WTC11 (cell line): Measurements from ENCODE around the gene NMUR1. TPM values are rescaled to one million over a fixed set of nuclear protein-coding genes. Genes with fewer than 3 reads are reported as not detected.

ENCODE experiments used
- ATAC-seq: fragments of 200-7000 bp; cut with Tn5 transposase; 2 replicates; pipeline ENCODE4 v1.10.0; 2021; ENCODE audit warnings: mild to moderate bottlenecking, moderate library complexity
- CTCF ChIA-PET: fragments of 300-600 bp; sonication (Branson Sonifier 250); formaldehyde crosslinking; loops from one replicate; lab custom pipeline; 2021; ENCODE audit warnings: antibody characterized with exemption; lab: Charles Lee
- POLR2A ChIA-PET: fragments of 350-600 bp; sonication (Branson Sonifier 250); formaldehyde crosslinking; loops from one replicate; lab custom pipeline; 2021; ENCODE audit warnings: antibody characterized with exemption; lab: Charles Lee
- DNase-seq: peaks from one replicate; pipeline ENCODE4 v3.0.0; 2021; ENCODE audit warnings: low spot score
- H3K27ac Mint-ChIP-seq: 2 replicates; pipeline ENCODE4 v1.8.0; 2021; ENCODE audit warnings: mixed read lengths
- H3K27me3 Mint-ChIP-seq: 2 replicates; pipeline ENCODE4 v1.8.0; 2021; ENCODE audit warnings: low read depth, mild to moderate bottlenecking, moderate library complexity, mixed read lengths
- H3K36me3 Mint-ChIP-seq: 2 replicates; pipeline ENCODE4 v1.8.0; 2021; ENCODE audit warnings: mixed read lengths
- H3K4me1 Mint-ChIP-seq: 2 replicates; pipeline ENCODE4 v1.8.0; 2022; ENCODE audit warnings: mixed read lengths
- H3K4me3 Mint-ChIP-seq: 2 replicates; pipeline ENCODE4 v1.8.0; 2021; ENCODE audit warnings: mild to moderate bottlenecking, moderate library complexity, mixed read lengths
- H3K9me3 Mint-ChIP-seq: 2 replicates; pipeline ENCODE4 v1.8.0; 2021; ENCODE audit warnings: mixed read lengths
- E2F1 ChIP-seq: sonication (generic); formaldehyde crosslinking; IDR thresholded peaks from 2 replicates; pipeline ENCODE4 v1.8.0; 2022; ENCODE audit warnings: mild to moderate bottlenecking, missing genetic modification reagents
- FOXJ3 ChIP-seq: sonication (generic); formaldehyde crosslinking; IDR thresholded peaks from 2 replicates; pipeline ENCODE4 v1.9.0; 2021; ENCODE audit warnings: missing genetic modification reagents, mild to moderate bottlenecking, borderline replicate concordance
- FOXP1 ChIP-seq: sonication (generic); formaldehyde crosslinking; IDR thresholded peaks from 2 replicates; pipeline ENCODE4 v1.8.0; 2022; ENCODE audit warnings: missing genetic modification reagents, mild to moderate bottlenecking, moderate library complexity, borderline replicate concordance
- FOXP4 ChIP-seq: sonication (generic); formaldehyde crosslinking; IDR thresholded peaks from 2 replicates; pipeline ENCODE4 v1.8.0; 2022; ENCODE audit warnings: mild to moderate bottlenecking, missing genetic modification reagents
- HMGXB4 ChIP-seq: sonication (generic); formaldehyde crosslinking; IDR thresholded peaks from 2 replicates; pipeline ENCODE4 v1.8.1; 2023; ENCODE audit warnings: mild to moderate bottlenecking, moderate library complexity, missing genetic modification reagents
- IRF2 ChIP-seq: sonication (generic); formaldehyde crosslinking; IDR thresholded peaks from 2 replicates; pipeline ENCODE4 v1.8.0; 2022; ENCODE audit warnings: low read depth, missing genetic modification reagents, borderline replicate concordance
- NR2C2 ChIP-seq: sonication (generic); formaldehyde crosslinking; IDR thresholded peaks from 2 replicates; pipeline ENCODE4 v1.8.0; 2022; ENCODE audit warnings: mild to moderate bottlenecking, missing genetic modification reagents
- PREB ChIP-seq: sonication (generic); formaldehyde crosslinking; IDR thresholded peaks from 2 replicates; pipeline ENCODE4 v1.8.1; 2022; ENCODE audit warnings: mild to moderate bottlenecking, missing genetic modification reagents, moderate library complexity, borderline replicate concordance
- SMAD3 ChIP-seq: sonication (generic); formaldehyde crosslinking; IDR thresholded peaks from 2 replicates; pipeline ENCODE4 v1.8.0; 2022; ENCODE audit warnings: missing genetic modification reagents, mild to moderate bottlenecking, borderline replicate concordance
- TEAD1 ChIP-seq: sonication (generic); formaldehyde crosslinking; IDR thresholded peaks from 2 replicates; pipeline ENCODE4 v1.8.0; 2022; ENCODE audit warnings: mild to moderate bottlenecking, missing genetic modification reagents
- TEAD4 ChIP-seq: sonication (generic); formaldehyde crosslinking; IDR thresholded peaks from 2 replicates; pipeline ENCODE4 v1.8.0; 2022; ENCODE audit warnings: mild to moderate bottlenecking, missing genetic modification reagents
- USF2 ChIP-seq: sonication (generic); formaldehyde crosslinking; IDR thresholded peaks from 2 replicates; pipeline ENCODE4 v1.8.1; 2023; ENCODE audit warnings: mild to moderate bottlenecking, missing genetic modification reagents, moderate library complexity
- ZNF396 ChIP-seq: fragments of 250-450 bp; sonication (Bioruptor Pico); IDR thresholded peaks from 2 replicates; pipeline ENCODE4 v1.8.0; 2021; ENCODE audit warnings: mild to moderate bottlenecking, moderate library complexity, borderline replicate concordance
- ZNF671 ChIP-seq: fragments of 250-450 bp; sonication (Bioruptor Pico); IDR thresholded peaks from 2 replicates; pipeline ENCODE4 v1.8.0; 2021; ENCODE audit warnings: mild to moderate bottlenecking
- total RNA-seq: library from RNA; stranded (reverse); gene quantifications from 3 replicates; pipeline ENCODE4 v1.2.3, GENCODE V29; 2021
- TF ChIP-seq, protein P1 (sequence below): sonication (generic); formaldehyde crosslinking; IDR thresholded peaks from 2 replicates; pipeline ENCODE4 v1.8.0; 2023; ENCODE audit warnings: mild to moderate bottlenecking, missing genetic modification reagents
- TF ChIP-seq, protein P2 (sequence below): fragments of 200-600 bp; IDR thresholded peaks from 2 replicates; pipeline ENCODE4 v1.8.0; 2022; ENCODE audit warnings: antibody characterized with exemption
- TF ChIP-seq, protein P3 (sequence below): sonication (generic); formaldehyde crosslinking; IDR thresholded peaks from 2 replicates; pipeline ENCODE4 v1.8.0; 2023; ENCODE audit warnings: missing genetic modification reagents

Gene NMUR1
- total RNA-seq, 1 experiment from 2014 or later, result 0.42 TPM

GRCh38 chr2:231527955-231528635 lies 2.1 kb downstream of the NMUR1 start (continued):
- TF ChIP-seq NR2C2 (CRISPR knock-in tag) (no peak), USF2 (CRISPR knock-in tag) (no peak), IRF2 (CRISPR knock-in tag) (no peak), ZNF671 (no peak), ZNF396 (no peak), TEAD1 (CRISPR knock-in tag) (no peak), FOXJ3 (CRISPR knock-in tag) (no peak), E2F1 (no peak)
- TF ChIP-seq, protein P1, sequence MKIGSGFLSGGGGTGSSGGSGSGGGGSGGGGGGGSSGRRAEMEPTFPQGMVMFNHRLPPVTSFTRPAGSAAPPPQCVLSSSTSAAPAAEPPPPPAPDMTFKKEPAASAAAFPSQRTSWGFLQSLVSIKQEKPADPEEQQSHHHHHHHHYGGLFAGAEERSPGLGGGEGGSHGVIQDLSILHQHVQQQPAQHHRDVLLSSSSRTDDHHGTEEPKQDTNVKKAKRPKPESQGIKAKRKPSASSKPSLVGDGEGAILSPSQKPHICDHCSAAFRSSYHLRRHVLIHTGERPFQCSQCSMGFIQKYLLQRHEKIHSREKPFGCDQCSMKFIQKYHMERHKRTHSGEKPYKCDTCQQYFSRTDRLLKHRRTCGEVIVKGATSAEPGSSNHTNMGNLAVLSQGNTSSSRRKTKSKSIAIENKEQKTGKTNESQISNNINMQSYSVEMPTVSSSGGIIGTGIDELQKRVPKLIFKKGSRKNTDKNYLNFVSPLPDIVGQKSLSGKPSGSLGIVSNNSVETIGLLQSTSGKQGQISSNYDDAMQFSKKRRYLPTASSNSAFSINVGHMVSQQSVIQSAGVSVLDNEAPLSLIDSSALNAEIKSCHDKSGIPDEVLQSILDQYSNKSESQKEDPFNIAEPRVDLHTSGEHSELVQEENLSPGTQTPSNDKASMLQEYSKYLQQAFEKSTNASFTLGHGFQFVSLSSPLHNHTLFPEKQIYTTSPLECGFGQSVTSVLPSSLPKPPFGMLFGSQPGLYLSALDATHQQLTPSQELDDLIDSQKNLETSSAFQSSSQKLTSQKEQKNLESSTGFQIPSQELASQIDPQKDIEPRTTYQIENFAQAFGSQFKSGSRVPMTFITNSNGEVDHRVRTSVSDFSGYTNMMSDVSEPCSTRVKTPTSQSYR (CRISPR knock-in tag), result no peak

DNA sequence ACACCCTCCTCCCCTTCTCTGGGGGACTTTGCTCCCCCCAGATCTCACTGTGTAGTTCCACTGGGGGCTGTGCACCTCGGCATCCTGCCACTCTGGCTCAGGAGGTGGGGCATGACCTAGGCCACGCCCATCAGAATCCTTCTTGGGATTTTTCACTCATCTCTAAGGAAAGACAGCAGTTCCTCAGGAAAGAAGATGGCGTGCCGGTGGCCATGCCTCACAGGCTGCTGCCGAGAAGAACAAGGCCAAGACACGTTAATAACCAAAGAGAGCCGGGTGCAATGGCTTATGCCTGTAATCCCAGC lies 3.2 kb downstream of the NMUR1 start:
- ATAC-seq (peak; percentile 50), DNase-seq (peak; percentile 51)
- Mint-ChIP-seq H3K27me3 (peaks cover 35% of the 10 kb centered on the region), H3K4me3 (no peak overlapping the region), H3K4me1 (peaks cover 16% of the 10 kb centered on the region), H3K36me3 (no peaks in the 10 kb centered on the region), H3K27ac (no peak overlapping the region), H3K9me3 (no peaks in the 10 kb centered on the region)
- CTCF ChIA-PET, result interaction anchor here (0.6 to 2.0 kb wide), 4 partner anchors 10 to 45 kb away, joined by 3 to 14 read pairs (median 6); no protein-coding TSS in a partner anchor
- POLR2A ChIA-PET, result no interaction called here
- TF ChIP-seq TEAD1 (CRISPR knock-in tag), result no peak
- TF ChIP-seq, all 79 proteins: peak for 0

- H3K9me3 Mint-ChIP-seq, result no peaks in the 10 kb centered on the region
- CTCF ChIA-PET, result interaction anchor here (0.9 to 2.0 kb wide), 5 partner anchors 9 to 151 kb away, joined by 3 to 14 read pairs (median 7); no protein-coding TSS in a partner anchor
- TF ChIP-seq, protein P2, sequence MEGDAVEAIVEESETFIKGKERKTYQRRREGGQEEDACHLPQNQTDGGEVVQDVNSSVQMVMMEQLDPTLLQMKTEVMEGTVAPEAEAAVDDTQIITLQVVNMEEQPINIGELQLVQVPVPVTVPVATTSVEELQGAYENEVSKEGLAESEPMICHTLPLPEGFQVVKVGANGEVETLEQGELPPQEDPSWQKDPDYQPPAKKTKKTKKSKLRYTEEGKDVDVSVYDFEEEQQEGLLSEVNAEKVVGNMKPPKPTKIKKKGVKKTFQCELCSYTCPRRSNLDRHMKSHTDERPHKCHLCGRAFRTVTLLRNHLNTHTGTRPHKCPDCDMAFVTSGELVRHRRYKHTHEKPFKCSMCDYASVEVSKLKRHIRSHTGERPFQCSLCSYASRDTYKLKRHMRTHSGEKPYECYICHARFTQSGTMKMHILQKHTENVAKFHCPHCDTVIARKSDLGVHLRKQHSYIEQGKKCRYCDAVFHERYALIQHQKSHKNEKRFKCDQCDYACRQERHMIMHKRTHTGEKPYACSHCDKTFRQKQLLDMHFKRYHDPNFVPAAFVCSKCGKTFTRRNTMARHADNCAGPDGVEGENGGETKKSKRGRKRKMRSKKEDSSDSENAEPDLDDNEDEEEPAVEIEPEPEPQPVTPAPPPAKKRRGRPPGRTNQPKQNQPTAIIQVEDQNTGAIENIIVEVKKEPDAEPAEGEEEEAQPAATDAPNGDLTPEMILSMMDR, result no peak
- no peak for TF ChIP-seq SMAD3 (CRISPR knock-in tag)
- TF ChIP-seq, protein P3, sequence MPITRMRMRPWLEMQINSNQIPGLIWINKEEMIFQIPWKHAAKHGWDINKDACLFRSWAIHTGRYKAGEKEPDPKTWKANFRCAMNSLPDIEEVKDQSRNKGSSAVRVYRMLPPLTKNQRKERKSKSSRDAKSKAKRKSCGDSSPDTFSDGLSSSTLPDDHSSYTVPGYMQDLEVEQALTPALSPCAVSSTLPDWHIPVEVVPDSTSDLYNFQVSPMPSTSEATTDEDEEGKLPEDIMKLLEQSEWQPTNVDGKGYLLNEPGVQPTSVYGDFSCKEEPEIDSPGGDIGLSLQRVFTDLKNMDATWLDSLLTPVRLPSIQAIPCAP, result no peak
- TF ChIP-seq IRF2 (CRISPR knock-in tag), result no peak
- TF ChIP-seq PREB (CRISPR knock-in tag), result no peak
- TF ChIP-seq TEAD1 (CRISPR knock-in tag), result no peak
- TF ChIP-seq FOXP1 (CRISPR knock-in tag), result no peak
- TF ChIP-seq FOXP4 (CRISPR knock-in tag), result no peak
- no peak for TF ChIP-seq HMGXB4 (CRISPR knock-in tag)
- TF ChIP-seq TEAD4 (CRISPR knock-in tag), result no peak
Observed at GRCh38 chr2:231526341-231527090, 3.7 kb downstream of the NMUR1 start.

More at GRCh38 chr2:231526341-231527090, 3.7 kb downstream of the NMUR1 start:
- POLR2A ChIA-PET, result no interaction called here
- ATAC-seq (peak; percentile 43), DNase-seq (no peak)
- Mint-ChIP-seq H3K4me3 (no peak overlapping the region), H3K27ac (no peak overlapping the region), H3K27me3 (peaks cover 35% of the 10 kb centered on the region), H3K36me3 (no peaks in the 10 kb centered on the region), H3K4me1 (peaks cover 14% of the 10 kb centered on the region)
